ENCODE data around the gene SPTBN2. TPM values are rescaled to one million over a fixed set of nuclear protein-coding genes. Genes with fewer than 3 reads are reported as not detected.

Gene SPTBN2
- total and polyA plus RNA-seq, 2 of the 8 experiments (the other 6 are each of a cell fraction or from before 2014, with no cell fraction given): 19.1 to 69.0 TPM

DNA sequence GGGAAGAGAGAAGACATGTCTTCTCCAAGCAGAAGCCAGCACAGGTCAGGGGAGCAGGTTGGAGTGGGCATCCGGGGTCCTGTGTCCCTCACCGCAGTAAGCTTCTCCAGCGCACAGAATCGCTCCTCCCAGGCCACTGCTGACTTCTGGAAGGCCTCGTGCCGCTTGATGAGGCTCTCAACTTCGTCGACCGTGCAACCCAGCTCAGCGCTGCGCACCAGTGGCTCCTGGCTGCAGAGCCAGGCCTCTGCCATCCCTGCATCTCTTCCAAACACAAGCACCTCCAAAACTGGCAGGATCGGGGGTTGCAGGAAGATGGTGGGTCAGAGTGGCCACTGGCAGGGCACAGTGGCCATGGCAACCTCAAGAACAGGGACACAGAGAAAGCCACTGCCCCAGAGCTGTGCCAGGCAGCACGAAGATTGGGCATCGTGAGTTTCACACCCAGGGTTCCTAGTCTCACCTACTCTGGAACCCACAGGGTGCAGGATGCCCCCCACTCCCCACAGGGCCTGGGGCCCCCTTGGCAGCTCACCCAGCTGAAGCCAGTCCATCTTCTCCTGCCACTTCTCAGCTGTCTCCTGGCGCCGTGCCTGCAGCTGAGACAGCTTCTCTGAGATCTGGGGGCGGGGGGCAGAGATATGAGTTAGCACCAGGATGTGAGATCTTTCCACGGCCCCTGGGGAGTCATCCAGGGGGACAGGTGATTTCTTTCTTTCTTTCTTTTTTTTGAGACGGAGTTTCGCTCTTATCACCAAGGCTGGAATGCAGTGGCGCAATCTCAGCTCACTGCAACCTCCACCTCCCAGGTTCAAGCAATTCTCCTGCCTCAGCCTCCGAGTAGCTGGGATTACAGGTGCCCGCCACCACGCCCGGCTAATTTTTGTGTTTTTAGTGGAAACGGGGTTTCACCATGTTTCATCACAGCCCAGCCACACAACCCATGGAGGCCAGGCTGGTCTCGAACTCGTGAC is 40.2 kb downstream of the SPTBN2 start:
- ChIA-PET CTCF (ENCODE audit: partially characterized antibody) (interaction anchor here (0.6 to 2.7 kb wide), 5 partner anchors 11 to 287 kb away, joined by 3 to 11 read pairs (median 4); partner anchors contain the start of gene RBM4B), POLR2A (ENCODE audit: partially characterized antibody) (interaction anchor here (1.2 to 1.4 kb wide), 3 partner anchors 11 to 155 kb away, joined by 3 to 6 read pairs (median 5); partner anchors contain the start of genes RBM4B and RCE1)
- H3K9me3 ChIP-seq (ENCODE audit: insufficient read depth in 2 of 2, low read depth in 1 of 2, low read length in 1 of 2): no peaks in the 10 kb centered on the region
- DNase-seq (ENCODE audit: low read depth in 1 of 2, low spot score in 2 of 2) (no peak), FAIRE-seq (no peak)
- no peak overlapping the region for H3K23ac ChIP-seq (ENCODE audit: insufficient read length)
- no peak overlapping the region for H4K5ac ChIP-seq (ENCODE audit: insufficient read length, low read depth, low read length)
- no peak overlapping the region for H2BK20ac ChIP-seq (ENCODE audit: low read length)
- no peak overlapping the region for H2BK5ac ChIP-seq (ENCODE audit: low read depth, low read length)
- no peak overlapping the region for H3K9ac ChIP-seq (replicated peaks in 1 of 4; ENCODE audit: extremely low read depth in 1 of 4, low read depth in 3 of 4, low read length in 3 of 4)
- no peaks in the 10 kb centered on the region for H3K79me1 ChIP-seq (ENCODE audit: low read depth, low read length)
- no peak overlapping the region for H4K8ac ChIP-seq (ENCODE audit: extremely low read depth, insufficient read depth, low read length)
- no peak overlapping the region for H4K91ac ChIP-seq (replicated peaks; ENCODE audit: insufficient read length, low read length)
- peaks cover 25 to 71% (median 56%) of the 10 kb centered on the region in 4 experiments for H3K36me3 ChIP-seq (ENCODE audit: control insufficient read depth in 2 of 4, insufficient read depth in 4 of 4, low read length in 3 of 4)
- no peak overlapping the region for H3K18ac ChIP-seq (ENCODE audit: extremely low read depth, low read length)
- no peak overlapping the region for H2BK15ac ChIP-seq (ENCODE audit: low read length)
- no peak overlapping the region for H3K4me3 ChIP-seq (ENCODE audit: extremely low read depth in 1 of 4, insufficient read depth in 2 of 4, low read depth in 3 of 4, low read length in 4 of 4)
- no peaks in the 10 kb centered on the region for H3K4me1 ChIP-seq (replicated peaks in 1 of 4; ENCODE audit: control insufficient read depth in 3 of 4, insufficient read depth in 4 of 4, low read length in 3 of 4)
- no peak overlapping the region for H2BK120ac ChIP-seq (replicated peaks; ENCODE audit: low read depth, low read length)
- no peak overlapping the region for H3K56ac ChIP-seq (replicated peaks; ENCODE audit: insufficient read length, low read depth, low read length)
- H3K23me2 ChIP-seq (ENCODE audit: low read depth, low read length): no peaks in the 10 kb centered on the region
- H3K27me3 ChIP-seq (replicated peaks in 1 of 4; ENCODE audit: control insufficient read depth in 3 of 4, extremely low read depth in 1 of 4, insufficient read depth in 3 of 4, low read length in 3 of 4): no peaks in the 10 kb centered on the region
- H2BK12ac ChIP-seq (ENCODE audit: low read depth, low read length): no peak overlapping the region
- peaks cover 0 to 4% of the 10 kb centered on the region in 2 experiments for H4K20me1 ChIP-seq (replicated peaks in 1 of 2; ENCODE audit: control insufficient read depth in 1 of 2, insufficient read depth in 2 of 2, low read length in 2 of 2)
- no peak overlapping the region for H2AFZ ChIP-seq (ENCODE audit: low read length)
- no peaks in the 10 kb centered on the region for H3K79me2 ChIP-seq (ENCODE audit: control insufficient read depth in 1 of 2, insufficient read depth in 2 of 2, low read length in 2 of 2)
- no peak overlapping the region for H3K4me2 ChIP-seq (ENCODE audit: insufficient read depth in 1 of 2, low read depth in 2 of 2, low read length in 2 of 2)
- H2AK5ac ChIP-seq (ENCODE audit: low read depth, low read length): no peak overlapping the region
- H3K27ac ChIP-seq (ENCODE audit: low read depth, low read length): no peak overlapping the region
- H3K14ac ChIP-seq (ENCODE audit: insufficient read length): no peak overlapping the region
- WGBS, 2 experiments (ENCODE audit: extremely low coverage in 1 of 2, insufficient coverage in 1 of 2, insufficient read length in 1 of 2, insufficient replicate concordance in 2 of 2, low coverage in 1 of 2, low lambda C conversion rate in 2 of 2, missing lambda C conversion rate in 1 of 2): 94% methylated on average over 28 of the region's 28 CpGs; no CpG with 5 or more reads in 1 of the 2 experiments
- TF ChIP-seq KDM1A (IDR thresholded peaks at IDR 0.05; ENCODE audit: borderline replicate concordance, low read length): no peak
- TF ChIP-seq RXRA (IDR thresholded peaks at IDR 0.05; ENCODE audit: insufficient read depth, low read depth, low read length): no peak
- TF ChIP-seq JUN (IDR thresholded peaks at IDR 0.05; ENCODE audit: low read depth, low read length): no peak
- TF ChIP-seq BCL11A (IDR thresholded peaks at IDR 0.05; ENCODE audit: low read depth in 2 of 2, low read length in 2 of 2): no peak
- TF ChIP-seq JUND (IDR thresholded peaks at IDR 0.05; ENCODE audit: low read length): no peak
- no peak for TF ChIP-seq SIRT6 (IDR thresholded peaks at IDR 0.05; ENCODE audit: low read length)
- TF ChIP-seq HDAC2 (IDR thresholded peaks at IDR 0.05; ENCODE audit: borderline replicate concordance in 1 of 2, low read depth in 2 of 2, low read length in 2 of 2): no peak
- TF ChIP-seq KDM4A (IDR thresholded peaks at IDR 0.05; ENCODE audit: low read depth, low read length, severe bottlenecking): no peak
- TF ChIP-seq SAP30 (IDR thresholded peaks at IDR 0.05; ENCODE audit: insufficient read depth, insufficient replicate concordance, low read length): no peak
- no peak overlapping the region for H3K4ac ChIP-seq (replicated peaks; ENCODE audit: insufficient read length, low read depth, low read length)

Measured in H1 (cell line).